Measurements from ENCODE around the gene HNRNPA0.

GRCh38 chr5:137700282-137700680 is 53.9 kb downstream of the HNRNPA0 start:
- TF ChIP-seq SMC3 (IDR thresholded peaks at IDR 0.05; ENCODE audit: low read depth, low read length): no peak
- no peak for TF ChIP-seq CTCF (IDR thresholded peaks at IDR 0.05)
- no peak for TF ChIP-seq MAX (IDR thresholded peaks at IDR 0.05; ENCODE audit: low read depth)
- no peak for TF ChIP-seq RAD21 (IDR thresholded peaks at IDR 0.05; ENCODE audit: low read length)
- no peak for TF ChIP-seq SIN3A (IDR thresholded peaks at IDR 0.05; ENCODE audit: borderline replicate concordance, low read depth, low read length)
- no peak for TF ChIP-seq EZH2phosphoT487 (IDR thresholded peaks at IDR 0.05; ENCODE audit: borderline replicate concordance, low read depth)

Data from SK-N-SH (cell line).